HL-60/S4 treated with retinoic acid at 250 ng/mL for 4 days and 3 days (cell line): ENCODE results near the gene ATP8A2.

Source experiments
- in situ Hi-C: fragments of 300-500 bp; cut with MboI; formaldehyde crosslinking; loops from 2 replicates; pipeline ENCODE4 v1.7.0; 2022; ENCODE audit warnings: low sequenced_read_pairs

The ATP8A2 gene

GRCh38 chr13:25380741-25381324 lies 9.1 kb downstream of the ATP8A2 start:
- in situ Hi-C loops, result no loop called here

- in situ Hi-C loops, result no loop called here
Observed at GRCh38 chr13:25384758-25385410, 13.1 kb downstream of the ATP8A2 start.

GRCh38 chr13:25391932-25392331 lies 20.2 kb downstream of the ATP8A2 start:
- in situ Hi-C loops, result no loop called here

GRCh38 chr13:25394402-25395060 lies 22.8 kb downstream of the ATP8A2 start:
- in situ Hi-C loops, result no loop called here

- in situ Hi-C loops, result no loop called here
Observed at GRCh38 chr13:25397763-25398162, 26.0 kb downstream of the ATP8A2 start.

- in situ Hi-C loops, result no loop called here
Observed at GRCh38 chr13:25400925-25401324, 29.2 kb downstream of the ATP8A2 start.

- in situ Hi-C loops, result no loop called here
Observed at GRCh38 chr13:25401958-25402357, 30.2 kb downstream of the ATP8A2 start.

GRCh38 chr13:25406377-25406776 lies 34.6 kb downstream of the ATP8A2 start:
- in situ Hi-C loops, result no loop called here

GRCh38 chr13:25409938-25410337 lies 38.2 kb downstream of the ATP8A2 start:
- in situ Hi-C loops, result no loop called here

- in situ Hi-C loops, result no loop called here
Observed at GRCh38 chr13:25415241-25415640, 43.5 kb downstream of the ATP8A2 start.

GRCh38 chr13:25417535-25417934 lies 45.8 kb downstream of the ATP8A2 start:
- in situ Hi-C loops, result no loop called here

GRCh38 chr13:25420161-25420560 lies 48.4 kb downstream of the ATP8A2 start:
- in situ Hi-C loops, result no loop called here

GRCh38 chr13:25421612-25422011 lies 49.8 kb downstream of the ATP8A2 start:
- in situ Hi-C loops, result no loop called here

- in situ Hi-C loops, result no loop called here
Observed at GRCh38 chr13:25422153-25422552, 50.4 kb downstream of the ATP8A2 start.

- in situ Hi-C loops, result no loop called here
Observed at GRCh38 chr13:25423831-25424230, 52.1 kb downstream of the ATP8A2 start.

- in situ Hi-C loops, result no loop called here
Observed at GRCh38 chr13:25429466-25429865, 57.7 kb downstream of the ATP8A2 start.

GRCh38 chr13:25432691-25433090 lies 60.9 kb downstream of the ATP8A2 start:
- in situ Hi-C loops, result no loop called here

- in situ Hi-C loops, result no loop called here
Observed at GRCh38 chr13:25440061-25440460, 68.3 kb downstream of the ATP8A2 start.

- in situ Hi-C loops, result no loop called here
Observed at GRCh38 chr13:25446261-25446660, 74.5 kb downstream of the ATP8A2 start.

GRCh38 chr13:25447396-25447795 lies 75.6 kb downstream of the ATP8A2 start:
- in situ Hi-C loops, result no loop called here

GRCh38 chr13:25453850-25454365 lies 82.1 kb downstream of the ATP8A2 start:
- in situ Hi-C loops, result no loop called here

- in situ Hi-C loops, result no loop called here
Observed at GRCh38 chr13:25455146-25455545, 83.4 kb downstream of the ATP8A2 start.
